H1 (cell line): ENCODE data around the gene FAM193A. TPM values are rescaled to one million over a fixed set of nuclear protein-coding genes. Genes with fewer than 3 reads are reported as not detected.

Experiments
- CEBPB ChIP-seq: IDR thresholded peaks from 2 replicates; pipeline ENCODE4 v1.6.1; 2012; ENCODE audit warnings: low read depth, low read length
- HDAC2 ChIP-seq, 2 experiments: fragments of 300-600 bp in 1 of 2; sonication (generic) in 1 of 2; IDR thresholded peaks; 2 replicates each; pipeline ENCODE4 v1.6.1; 2011 to 2012; ENCODE audit warnings: low read depth in 2 of 2, low read length in 2 of 2, mild to moderate bottlenecking in 2 of 2, moderate library complexity in 2 of 2, borderline replicate concordance in 1 of 2, inconsistent platforms in 1 of 2
- polyA plus RNA-seq, 7 experiments: library from polyadenylated mRNA; depleted of rRNA in 3 of 7; stranded (reverse) in 5 of 7; unstranded in 2 of 7; fragments of >200 nt in 5 of 7; fragments of 200-250 nt in 2 of 7; gene quantifications; 1 replicate in 5 of 7; 2 replicates in 1 of 7; 4 replicates in 1 of 7; pipeline versions ENCODE4 v1.2.1 to v1.2.3, GENCODE V29; 2011 to 2013; ENCODE audit warnings: missing spikeins in 2 of 7, mixed read lengths in 2 of 7
- total RNA-seq: library from RNA; stranded (reverse); fragmentation: NEBNext Ultra II Directional; extraction: Animal tissue kit (Norgen Biotek cat#: 25700); gene quantifications from 2 replicates; pipeline ENCODE4 v1.2.1, GENCODE V29; 2021
- TF ChIP-seq, protein P1 (sequence below): fragments of 300-600 bp; sonication (generic); IDR thresholded peaks from 2 replicates; pipeline ENCODE4 v1.7.1; 2012; ENCODE audit warnings: low read length, moderate library complexity, mild to moderate bottlenecking, inconsistent platforms; ENCODE audit not compliant: insufficient replicate concordance
- TF ChIP-seq, protein P2 (sequence below): IDR thresholded peaks from 2 replicates; pipeline ENCODE4 v1.6.1; 2011; ENCODE audit warnings: low read length, improper control_type of control experiment

Gene FAM193A
- total and polyA plus RNA-seq, 2 of the 8 experiments (the other 6 are each of a cell fraction or from before 2014, with no cell fraction given): 8.7 to 26.2 TPM

DNA sequence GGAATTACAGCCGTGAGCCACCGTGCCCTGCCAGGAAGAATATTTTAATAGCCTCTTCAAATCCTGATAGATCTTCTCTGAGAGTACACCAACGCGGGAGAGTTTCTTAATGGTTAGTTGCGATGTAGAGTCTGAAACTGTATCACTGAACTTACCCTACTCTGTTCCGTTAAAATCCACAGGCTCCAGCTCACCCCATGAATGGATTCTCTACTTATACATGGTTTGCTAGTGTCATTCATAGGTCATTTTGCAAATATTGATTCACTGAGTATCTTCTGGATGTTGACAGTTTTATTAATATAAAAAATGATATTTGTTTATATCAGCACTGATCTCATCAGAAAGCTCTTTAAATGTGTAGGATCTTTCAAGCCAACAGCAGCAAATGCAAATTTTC, 99.9 kb downstream of the FAM193A start (continued):
- TF ChIP-seq CEBPB: no peak
- TF ChIP-seq HDAC2 (IDR thresholded peaks at IDR 0.05; ENCODE audit: borderline replicate concordance in 1 of 2, low read depth in 2 of 2, low read length in 2 of 2): no peak
- TF ChIP-seq, protein P1, sequence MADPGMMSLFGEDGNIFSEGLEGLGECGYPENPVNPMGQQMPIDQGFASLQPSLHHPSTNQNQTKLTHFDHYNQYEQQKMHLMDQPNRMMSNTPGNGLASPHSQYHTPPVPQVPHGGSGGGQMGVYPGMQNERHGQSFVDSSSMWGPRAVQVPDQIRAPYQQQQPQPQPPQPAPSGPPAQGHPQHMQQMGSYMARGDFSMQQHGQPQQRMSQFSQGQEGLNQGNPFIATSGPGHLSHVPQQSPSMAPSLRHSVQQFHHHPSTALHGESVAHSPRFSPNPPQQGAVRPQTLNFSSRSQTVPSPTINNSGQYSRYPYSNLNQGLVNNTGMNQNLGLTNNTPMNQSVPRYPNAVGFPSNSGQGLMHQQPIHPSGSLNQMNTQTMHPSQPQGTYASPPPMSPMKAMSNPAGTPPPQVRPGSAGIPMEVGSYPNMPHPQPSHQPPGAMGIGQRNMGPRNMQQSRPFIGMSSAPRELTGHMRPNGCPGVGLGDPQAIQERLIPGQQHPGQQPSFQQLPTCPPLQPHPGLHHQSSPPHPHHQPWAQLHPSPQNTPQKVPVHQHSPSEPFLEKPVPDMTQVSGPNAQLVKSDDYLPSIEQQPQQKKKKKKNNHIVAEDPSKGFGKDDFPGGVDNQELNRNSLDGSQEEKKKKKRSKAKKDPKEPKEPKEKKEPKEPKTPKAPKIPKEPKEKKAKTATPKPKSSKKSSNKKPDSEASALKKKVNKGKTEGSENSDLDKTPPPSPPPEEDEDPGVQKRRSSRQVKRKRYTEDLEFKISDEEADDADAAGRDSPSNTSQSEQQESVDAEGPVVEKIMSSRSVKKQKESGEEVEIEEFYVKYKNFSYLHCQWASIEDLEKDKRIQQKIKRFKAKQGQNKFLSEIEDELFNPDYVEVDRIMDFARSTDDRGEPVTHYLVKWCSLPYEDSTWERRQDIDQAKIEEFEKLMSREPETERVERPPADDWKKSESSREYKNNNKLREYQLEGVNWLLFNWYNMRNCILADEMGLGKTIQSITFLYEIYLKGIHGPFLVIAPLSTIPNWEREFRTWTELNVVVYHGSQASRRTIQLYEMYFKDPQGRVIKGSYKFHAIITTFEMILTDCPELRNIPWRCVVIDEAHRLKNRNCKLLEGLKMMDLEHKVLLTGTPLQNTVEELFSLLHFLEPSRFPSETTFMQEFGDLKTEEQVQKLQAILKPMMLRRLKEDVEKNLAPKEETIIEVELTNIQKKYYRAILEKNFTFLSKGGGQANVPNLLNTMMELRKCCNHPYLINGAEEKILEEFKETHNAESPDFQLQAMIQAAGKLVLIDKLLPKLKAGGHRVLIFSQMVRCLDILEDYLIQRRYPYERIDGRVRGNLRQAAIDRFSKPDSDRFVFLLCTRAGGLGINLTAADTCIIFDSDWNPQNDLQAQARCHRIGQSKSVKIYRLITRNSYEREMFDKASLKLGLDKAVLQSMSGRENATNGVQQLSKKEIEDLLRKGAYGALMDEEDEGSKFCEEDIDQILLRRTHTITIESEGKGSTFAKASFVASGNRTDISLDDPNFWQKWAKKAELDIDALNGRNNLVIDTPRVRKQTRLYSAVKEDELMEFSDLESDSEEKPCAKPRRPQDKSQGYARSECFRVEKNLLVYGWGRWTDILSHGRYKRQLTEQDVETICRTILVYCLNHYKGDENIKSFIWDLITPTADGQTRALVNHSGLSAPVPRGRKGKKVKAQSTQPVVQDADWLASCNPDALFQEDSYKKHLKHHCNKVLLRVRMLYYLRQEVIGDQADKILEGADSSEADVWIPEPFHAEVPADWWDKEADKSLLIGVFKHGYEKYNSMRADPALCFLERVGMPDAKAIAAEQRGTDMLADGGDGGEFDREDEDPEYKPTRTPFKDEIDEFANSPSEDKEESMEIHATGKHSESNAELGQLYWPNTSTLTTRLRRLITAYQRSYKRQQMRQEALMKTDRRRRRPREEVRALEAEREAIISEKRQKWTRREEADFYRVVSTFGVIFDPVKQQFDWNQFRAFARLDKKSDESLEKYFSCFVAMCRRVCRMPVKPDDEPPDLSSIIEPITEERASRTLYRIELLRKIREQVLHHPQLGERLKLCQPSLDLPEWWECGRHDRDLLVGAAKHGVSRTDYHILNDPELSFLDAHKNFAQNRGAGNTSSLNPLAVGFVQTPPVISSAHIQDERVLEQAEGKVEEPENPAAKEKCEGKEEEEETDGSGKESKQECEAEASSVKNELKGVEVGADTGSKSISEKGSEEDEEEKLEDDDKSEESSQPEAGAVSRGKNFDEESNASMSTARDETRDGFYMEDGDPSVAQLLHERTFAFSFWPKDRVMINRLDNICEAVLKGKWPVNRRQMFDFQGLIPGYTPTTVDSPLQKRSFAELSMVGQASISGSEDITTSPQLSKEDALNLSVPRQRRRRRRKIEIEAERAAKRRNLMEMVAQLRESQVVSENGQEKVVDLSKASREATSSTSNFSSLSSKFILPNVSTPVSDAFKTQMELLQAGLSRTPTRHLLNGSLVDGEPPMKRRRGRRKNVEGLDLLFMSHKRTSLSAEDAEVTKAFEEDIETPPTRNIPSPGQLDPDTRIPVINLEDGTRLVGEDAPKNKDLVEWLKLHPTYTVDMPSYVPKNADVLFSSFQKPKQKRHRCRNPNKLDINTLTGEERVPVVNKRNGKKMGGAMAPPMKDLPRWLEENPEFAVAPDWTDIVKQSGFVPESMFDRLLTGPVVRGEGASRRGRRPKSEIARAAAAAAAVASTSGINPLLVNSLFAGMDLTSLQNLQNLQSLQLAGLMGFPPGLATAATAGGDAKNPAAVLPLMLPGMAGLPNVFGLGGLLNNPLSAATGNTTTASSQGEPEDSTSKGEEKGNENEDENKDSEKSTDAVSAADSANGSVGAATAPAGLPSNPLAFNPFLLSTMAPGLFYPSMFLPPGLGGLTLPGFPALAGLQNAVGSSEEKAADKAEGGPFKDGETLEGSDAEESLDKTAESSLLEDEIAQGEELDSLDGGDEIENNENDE: no peak
- TF ChIP-seq, protein P2, sequence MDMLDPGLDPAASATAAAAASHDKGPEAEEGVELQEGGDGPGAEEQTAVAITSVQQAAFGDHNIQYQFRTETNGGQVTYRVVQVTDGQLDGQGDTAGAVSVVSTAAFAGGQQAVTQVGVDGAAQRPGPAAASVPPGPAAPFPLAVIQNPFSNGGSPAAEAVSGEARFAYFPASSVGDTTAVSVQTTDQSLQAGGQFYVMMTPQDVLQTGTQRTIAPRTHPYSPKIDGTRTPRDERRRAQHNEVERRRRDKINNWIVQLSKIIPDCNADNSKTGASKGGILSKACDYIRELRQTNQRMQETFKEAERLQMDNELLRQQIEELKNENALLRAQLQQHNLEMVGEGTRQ: no peak
